GM18517 (cell line): ENCODE measurements around the gene PREB.
"Not testable (repeated sequence)": the region's sequence is repeated elsewhere in the genome, so short reads cannot be mapped to it uniquely, and the experiment has no call there.

Source experiments
- ATAC-seq: cut with Tn5 transposase; IDR thresholded peaks from one replicate; pipeline ENCODE4 v1.9.1; 2021; ENCODE audit warnings: mild to moderate bottlenecking, moderate library complexity; ENCODE audit not compliant: unreplicated experiment

The PREB gene

DNA sequence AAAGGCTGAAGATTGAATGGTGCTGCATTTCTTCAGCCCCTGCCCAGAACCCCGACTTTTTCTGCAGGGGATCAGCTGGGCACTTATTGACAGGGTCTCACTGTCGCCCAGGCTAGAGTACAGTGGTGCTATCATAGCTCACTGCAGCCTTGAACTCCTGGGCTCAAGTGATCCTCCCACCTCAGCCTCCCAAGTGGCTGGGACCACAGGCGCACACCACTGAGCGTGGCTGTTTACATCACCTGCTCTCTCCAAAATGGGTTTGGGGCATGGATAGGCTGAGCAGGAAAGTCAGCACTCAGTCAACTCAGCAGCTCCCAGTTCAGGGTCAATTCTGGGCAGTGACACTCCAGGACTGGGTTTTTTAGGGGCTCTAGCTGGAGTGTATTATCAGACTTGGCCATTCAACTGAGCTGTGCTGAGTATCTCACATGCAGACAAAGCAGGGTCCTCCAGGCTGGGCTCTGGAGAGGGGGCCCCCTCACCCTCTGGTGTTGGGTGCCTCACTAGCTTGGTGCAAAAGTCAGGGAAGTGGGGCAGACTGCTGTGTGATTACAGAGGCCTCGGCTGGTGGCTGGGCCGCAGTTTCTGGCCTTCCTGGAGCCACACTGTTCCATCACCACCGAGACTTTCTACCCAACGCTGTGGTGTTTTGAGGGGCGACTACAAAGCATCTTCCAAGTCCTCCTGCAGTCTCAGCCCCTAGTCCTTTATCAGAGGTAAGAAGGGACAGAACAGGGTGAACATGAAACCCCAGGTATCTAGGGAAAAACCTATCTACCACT, 6.4 kb downstream of the PREB start:
- no peak for ATAC-seq

DNA sequence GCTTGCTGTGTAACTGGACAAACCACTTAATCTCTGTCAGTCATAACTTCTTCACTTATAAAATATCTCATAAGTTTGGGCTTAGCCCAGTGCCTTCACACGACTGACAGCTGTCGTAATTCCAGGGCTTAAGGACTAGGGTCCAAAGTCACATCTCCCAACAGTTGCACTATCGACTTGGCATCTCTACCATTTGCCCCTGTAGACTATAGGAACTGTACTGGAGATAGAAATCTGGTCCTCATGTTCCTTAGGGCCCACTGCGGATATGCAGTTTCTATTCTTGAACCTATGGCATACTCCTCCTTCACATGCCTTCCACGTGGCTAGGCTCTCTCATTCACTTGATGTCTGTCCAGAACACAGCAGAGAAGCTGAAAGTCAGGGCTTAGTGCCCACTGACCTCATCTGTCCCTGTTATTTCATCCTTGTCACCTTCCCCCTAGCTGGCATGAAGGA, 8.2 kb downstream of the PREB start:
- ATAC-seq = no peak

DNA sequence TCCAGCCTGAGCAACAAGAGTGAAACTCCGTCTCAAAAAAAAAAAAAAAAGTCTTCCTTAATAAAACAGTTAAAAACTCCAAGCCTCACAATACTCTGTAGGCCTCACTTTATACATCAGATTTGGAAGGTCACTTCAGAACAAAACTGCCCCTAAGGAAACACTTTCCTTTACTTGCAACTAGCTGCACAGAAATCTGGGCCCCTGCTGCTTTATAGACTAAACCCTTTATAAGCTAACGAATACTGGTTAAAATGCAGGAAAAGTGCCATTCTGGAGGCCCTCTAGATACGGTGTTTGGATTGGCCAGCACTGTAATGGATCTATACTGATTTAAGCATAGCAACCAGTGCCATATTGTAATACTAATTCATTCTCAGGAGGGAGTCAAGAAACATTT, 9.3 kb downstream of the PREB start:
- ATAC-seq = no peak

DNA sequence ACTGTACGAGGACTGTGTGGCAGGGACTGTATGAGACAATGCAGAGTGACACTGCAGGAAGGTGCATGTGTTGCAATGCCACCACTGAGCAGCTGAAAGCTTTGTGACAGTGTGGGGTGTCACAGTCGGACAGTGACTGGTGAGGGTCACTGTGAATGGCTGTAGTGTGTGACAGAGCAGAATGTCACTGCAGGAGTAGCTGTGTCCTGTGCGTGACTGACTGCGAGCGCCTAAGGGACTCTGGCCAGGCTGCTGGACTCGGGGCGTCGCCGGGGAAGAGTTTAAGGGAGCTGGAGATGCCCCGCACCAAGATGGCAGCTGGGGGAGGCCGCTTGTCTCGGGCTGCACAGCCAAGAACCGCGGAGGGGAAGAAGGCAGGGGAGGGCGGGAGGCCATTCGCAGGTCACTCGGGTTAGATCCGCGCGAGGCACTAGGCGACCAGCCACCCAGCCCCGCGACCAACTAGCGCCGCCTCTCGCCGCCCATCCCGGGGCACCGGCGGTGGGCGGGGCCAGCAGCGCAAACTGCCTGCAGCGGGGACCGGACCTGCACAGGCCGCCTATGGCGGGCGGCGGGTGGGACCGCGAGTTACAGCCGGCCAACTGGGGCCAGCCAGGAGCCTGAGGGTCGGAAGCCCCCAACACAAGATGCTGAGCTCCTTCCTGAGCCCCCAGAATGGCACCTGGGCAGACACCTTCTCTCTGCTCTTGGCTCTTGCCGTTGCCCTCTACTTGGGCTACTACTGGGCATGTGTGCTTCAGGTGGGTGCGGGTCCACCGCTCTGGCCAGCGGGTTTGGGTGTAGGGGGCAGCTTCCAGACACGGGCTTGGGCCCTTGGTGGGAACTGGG, 10.9 kb downstream of the PREB start, which contains the start of gene ABHD1:
Gene ABHD1, plus strand, starts transcription at position 514 of the 849 bp plus-strand sequence. Its CDS starts 134 bp downstream, at position 648.
- no peak for ATAC-seq

DNA sequence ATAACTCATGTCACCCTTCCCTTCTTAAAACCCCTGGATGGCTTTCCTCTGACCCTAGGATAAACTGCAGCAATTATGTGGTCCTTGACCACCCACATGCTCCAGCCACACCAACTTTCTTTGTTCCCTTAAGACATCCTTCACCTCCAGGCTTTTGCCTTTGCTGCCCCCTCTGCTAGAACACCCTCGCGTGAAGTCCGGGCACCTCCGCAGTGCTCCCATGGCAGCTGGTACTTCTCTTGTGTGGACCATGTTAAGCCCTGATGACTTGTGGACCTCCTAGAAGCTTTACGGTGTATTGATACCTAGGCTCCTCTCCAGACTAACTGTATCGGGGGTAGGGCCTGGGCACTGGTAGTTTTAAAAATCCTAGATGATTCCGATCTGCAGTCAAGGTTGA, 11.6 kb downstream of the PREB start:
- no peak for ATAC-seq

DNA sequence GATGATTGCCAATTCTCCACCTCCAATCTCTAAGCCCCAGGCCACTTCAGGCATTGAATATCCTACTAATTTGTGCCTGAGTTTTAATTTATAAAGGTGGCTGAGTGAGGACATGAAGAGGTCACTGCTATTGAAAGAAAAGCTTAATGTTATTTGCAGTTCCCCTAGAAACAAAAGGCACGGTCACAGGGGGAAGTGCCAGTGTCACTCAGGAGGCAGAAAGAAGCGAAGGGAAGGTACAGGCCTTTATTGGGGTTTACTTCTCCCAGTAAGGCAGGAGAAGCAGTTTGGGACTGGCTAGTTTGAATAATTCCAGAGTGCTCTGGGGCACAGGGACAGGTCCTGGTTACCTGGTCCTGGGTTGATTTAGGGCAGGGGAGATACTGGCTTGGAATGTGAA, 12.5 kb downstream of the PREB start:
- no peak for ATAC-seq

DNA sequence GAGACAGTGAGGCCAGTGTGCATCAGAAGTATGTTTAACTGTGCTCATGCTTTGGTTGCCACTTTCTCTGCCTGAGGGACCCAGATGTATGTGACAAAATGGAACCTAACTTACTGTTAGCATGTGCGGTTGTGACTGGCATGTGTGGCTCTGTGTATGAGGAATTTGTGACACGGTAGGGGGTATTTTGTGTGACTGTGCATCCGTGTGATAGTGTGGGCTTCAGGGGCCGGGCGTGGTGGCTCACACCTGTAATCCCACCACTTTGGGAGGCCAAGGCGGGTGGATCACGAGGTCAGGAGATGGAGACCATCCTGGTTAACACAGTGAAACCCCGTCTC, 15.1 kb downstream of the PREB start:
- not testable (repeated sequence) for ATAC-seq

DNA sequence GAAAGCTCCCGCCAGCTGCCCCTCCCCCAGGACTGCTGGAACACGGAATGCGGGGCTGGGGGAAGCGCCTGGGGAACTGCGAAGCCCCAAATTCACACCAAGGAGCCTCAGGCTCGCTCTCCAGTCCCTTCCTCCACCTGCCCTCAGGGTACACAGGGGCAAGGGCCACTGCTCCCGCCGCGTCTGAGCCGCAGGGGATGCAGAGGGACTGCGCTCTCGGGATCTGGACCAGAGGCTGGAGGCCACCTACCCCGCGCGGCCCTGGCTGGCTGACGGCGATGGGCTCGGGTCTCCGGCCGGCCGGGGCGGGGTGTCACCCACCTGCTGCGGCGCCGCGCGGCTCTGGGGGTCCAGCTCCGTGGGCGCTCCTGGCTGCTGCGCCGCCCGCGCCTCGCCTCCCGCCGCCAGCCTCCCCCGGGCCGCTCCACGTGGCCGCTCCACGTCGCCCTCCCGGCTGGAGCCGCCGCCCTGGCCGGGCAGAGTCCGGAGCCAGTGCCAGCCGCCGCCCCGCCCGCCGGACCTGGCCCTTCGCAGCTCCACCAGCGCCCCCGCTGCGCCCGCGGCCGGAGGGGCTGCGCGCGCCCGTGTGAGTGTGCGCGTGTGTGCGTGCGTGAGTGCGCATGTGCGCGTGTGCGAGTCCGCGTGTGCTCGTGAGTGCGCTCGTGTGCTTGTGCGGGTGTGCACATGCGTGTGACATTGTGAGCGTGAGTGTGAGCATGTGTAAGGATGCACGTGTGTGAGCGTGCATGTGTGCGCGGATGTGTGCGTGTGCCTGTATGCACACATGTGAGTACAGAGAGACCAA, 15.7 kb downstream of the PREB start, which contains the start of gene CGREF1:
Gene CGREF1, minus strand, starts transcription at position 604 of the 805 bp plus-strand sequence. CDS start 14,762 bp downstream, outside the sequence.
- no peak for ATAC-seq

DNA sequence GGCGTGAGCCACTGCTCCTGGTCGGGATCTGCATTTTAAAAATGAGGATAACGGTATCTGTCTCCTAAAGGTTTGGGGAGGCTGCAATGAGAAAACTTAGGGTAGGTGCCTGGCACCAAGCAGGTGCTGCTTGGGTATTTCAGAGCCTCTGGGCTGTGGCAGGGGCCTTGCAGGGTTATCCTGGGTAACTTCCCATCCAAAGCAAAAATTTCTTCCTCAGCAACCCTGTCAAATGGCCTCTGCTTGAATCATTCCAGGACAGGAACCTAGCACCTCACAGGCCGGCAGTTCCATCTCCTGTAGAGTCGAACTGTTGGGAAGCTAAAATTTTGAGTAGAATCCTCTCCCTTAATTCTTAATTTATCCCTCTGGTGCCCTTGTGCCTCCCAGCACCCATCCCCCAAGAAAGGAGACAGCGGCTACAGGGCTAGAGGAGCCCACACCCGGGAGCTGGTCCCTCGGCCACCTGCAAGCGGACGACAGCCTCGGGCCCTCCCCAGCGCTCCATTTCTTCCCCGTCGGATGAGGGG, 16.4 kb downstream of the PREB start:
- ATAC-seq = no peak

DNA sequence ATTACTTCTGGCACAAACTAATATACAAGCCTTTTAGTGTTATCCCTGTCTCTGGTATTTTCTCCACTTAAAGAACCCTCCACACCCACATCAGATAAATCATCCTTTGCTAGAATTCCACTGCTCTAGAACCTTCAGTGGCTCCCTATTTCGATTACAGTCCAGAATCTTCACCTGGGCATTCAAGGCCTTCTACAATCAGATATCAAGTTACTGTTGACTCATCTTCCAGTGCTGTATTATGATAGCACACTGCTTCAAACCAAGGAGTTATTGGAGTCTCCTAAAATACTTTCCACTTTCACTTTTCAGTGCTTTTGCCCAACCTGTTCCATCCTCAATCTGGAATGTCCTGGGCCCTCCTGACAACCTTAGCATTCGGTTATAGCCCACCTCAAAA, 18.9 kb downstream of the PREB start:
- no peak for ATAC-seq

DNA sequence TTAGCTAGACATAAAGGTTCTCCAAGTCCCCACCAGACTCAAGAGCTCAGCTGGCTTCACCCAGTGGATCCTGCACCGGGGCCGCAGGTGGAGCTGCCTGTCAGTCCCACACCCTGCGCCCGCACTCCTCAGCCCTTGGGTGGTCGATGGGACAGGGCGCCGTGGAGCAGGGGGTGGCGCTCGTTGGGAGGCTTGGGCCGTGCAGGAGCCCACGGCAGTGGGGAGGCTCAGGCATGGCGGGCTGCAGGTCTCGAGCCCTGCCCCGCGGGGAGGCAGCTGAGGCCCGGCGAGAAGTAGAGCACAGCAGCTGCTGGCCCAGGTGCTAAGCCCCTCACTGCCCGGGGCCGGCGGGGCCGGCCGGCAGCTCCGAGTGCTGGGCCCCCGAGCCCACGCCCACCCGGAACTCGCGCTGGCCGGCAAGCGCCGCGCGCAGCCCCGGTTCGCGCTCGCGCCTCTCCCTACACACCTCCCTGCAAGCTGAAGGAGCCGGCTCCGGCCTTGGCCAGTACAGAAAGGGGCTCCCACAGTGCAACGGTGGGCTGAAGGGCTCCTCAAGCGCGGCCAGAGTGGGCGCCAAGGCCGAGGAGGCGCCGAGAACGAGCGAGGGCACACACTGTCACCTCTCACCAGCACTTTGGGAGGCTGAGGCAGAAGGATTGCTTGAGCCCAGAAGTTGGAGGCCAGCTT, 22.9 kb downstream of the PREB start:
- not testable (repeated sequence) for ATAC-seq

DNA sequence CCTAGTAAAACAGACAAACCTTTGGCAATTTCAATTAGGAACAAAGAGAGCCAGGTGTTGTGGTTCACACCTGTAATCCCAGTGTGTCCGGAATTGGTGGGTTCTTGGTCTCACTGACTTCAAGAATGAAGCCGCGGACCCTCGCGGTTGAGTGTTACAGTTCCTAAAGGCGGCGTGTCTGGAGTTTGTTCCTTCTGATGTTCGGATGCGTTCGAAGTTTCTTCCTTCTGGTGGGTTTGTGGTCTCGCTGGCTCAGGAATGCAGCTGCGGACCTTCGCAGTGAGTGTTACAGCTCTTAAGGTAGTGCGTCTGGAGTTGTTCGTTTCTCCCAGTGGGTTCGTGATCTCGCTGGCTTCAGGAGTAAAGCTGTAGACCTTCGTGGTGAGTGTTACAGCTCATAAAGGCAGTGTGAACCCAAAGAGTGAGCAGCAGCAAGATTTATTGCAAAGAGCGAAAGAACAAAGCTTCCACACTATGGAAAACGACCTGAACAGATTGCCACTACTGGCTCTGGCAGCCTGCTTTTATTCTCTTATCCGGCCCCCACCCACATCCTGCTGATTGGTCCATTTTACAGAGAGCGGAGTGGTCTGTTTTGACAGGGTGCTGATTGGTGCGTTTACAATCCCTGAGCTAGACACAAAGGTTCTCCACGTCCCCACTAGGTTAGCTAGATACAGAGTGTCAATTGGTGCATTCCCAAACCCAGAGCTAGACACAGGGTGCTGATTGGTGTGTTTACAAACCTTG, 23.7 kb downstream of the PREB start:
- not testable (repeated sequence) for ATAC-seq

DNA sequence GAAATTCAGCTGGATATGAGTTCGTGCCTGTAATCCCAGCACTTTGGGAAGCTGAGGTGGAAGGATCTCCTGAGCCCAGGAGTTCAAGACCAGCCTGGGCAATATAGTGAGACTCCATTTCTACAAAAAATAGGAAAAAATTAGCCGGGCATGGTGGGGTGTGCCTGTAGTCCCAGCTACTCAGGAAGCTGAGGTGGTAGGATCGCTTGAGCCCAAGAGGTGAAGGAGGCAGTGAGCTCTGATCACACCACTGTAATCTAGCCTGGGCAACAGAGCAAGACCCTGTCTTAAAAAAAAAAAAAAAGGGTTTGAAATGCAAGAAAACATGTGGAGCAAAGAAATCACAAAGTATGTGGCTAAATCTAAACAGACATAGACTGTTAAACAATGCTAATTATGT, 25.4 kb downstream of the PREB start:
- no peak for ATAC-seq

DNA sequence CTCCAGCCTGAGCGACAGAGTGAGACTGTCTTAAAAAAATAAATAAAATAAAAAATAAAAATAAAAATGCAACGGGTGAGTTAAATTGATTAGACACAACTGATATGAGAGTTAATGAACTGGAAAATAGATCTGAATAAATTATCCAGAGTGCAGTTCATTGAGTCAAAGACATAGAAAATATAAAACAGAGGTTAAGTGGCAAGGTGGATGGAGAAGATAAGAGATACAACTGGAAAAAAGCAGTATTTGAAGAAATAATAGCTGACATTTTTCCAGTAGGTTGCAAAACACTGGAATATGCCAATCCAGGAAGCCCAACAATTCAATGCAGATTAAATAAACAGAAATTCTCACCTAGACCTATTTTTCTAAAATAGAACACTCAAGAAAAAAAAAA, 26.2 kb downstream of the PREB start:
- no peak for ATAC-seq

DNA sequence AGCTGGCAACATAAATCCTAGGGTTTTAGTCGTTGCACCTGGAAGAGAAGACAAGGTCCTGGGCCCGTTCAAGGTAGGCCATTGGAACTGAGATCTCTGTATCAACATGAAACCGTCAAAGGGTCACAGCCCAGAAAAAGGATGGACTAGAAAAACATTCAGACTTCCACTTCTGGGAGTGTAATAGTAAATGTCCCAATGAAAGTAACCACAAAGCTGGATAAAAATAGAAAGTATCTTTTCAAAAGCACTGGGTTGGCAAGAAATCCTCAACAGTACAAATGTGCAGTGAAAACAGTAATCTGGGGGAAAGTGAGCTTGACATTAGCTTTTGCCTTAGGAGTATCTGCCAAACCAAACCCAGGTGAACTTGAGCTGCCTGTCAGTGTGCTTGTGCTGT, 28.5 kb downstream of the PREB start:
- ATAC-seq = no peak

DNA sequence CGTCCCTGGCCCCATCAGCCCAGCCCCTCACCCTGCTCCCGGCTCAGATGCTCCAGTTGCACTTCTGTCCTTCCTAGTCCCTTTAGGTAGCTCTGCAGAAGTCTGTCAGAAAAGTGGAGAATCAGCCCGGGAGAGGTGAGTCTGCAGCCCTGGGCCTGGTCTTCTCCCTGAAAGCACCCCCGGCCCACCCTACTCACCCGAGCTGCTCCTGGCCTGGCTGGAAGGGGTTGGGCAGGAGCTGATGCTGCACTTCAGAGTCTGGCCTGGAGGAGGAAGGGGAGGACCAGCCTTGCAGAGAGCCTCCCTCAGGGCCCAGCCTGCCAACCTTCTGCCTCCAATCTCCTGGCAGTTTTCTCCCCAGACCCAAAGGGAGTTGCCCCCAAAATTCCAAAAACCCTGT, 32.1 kb downstream of the PREB start:
- no peak for ATAC-seq

DNA sequence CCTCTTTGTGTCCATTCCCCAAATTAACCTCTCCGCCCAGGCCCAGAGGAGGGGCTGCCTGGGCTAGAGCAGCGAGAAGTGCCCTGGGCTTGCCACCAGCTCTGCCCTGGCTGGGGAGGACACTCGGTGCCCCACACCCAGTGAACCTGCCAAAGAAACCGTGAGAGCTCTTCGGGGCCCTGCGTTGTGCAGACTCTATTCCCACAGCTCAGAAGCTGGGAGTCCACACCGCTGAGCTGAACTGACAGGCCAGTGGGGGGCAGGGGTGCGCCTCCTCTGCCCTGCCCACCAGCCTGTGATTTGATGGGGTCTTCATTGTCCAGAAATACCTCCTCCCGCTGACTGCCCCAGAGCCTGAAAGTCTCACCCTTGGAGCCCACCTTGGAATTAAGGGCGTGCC, 34.4 kb downstream of the PREB start:
- no peak for ATAC-seq

DNA sequence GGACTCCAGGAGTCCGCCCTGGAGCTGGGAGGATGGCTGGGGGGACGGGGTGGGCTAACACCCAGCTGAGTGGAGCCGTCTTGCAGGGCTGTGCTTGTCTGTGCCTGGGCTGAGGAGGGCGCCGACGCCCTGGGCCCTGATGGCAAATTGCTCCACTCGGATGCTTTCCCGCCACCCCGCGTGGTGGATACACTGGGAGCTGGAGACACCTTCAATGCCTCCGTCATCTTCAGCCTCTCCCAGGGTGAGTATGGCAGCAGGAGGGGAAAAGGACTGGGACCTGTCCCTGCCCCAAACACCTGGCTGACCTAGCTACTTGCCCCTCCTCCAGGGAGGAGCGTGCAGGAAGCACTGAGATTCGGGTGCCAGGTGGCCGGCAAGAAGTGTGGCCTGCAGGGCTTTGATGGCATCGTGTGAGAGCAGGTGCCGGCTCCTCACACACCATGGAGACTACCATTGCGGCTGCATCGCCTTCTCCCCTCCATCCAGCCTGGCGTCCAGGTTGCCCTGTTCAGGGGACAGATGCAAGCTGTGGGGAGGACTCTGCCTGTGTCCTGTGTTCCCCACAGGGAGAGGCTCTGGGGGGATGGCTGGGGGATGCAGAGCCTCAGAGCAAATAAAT, 35.0 kb downstream of the PREB start:
- ATAC-seq = no peak

DNA sequence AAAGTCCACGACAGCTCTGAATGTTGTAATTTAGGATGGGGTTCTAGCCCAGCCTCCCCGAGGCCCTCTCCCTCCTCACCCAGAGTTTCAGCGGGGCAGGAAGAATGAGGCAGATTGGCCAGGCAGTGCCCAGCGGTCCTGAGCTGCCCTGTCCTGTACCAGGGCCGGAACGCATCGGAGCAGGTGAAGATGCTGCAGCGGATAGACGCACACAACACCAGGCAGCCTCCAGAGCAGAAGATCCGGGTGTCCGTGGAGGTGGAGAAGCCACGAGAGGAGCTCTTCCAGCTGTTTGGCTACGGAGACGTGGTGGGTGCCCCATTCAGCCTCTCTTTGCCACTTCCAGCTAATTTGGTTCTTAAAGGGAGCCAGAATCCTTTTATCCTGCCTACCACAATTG, 37.1 kb downstream of the PREB start:
- no peak for ATAC-seq
